ENCODE results near the gene RAD9A. TPM values are rescaled to one million over a fixed set of nuclear protein-coding genes. Genes with fewer than 3 reads are reported as not detected.

Gene RAD9A
- total and polyA plus RNA-seq, 9 of the 15 experiments (the other 6 are each of a cell fraction or from before 2014, with no cell fraction given) = 1.4 to 41.2 (median 16.1) TPM

DNA sequence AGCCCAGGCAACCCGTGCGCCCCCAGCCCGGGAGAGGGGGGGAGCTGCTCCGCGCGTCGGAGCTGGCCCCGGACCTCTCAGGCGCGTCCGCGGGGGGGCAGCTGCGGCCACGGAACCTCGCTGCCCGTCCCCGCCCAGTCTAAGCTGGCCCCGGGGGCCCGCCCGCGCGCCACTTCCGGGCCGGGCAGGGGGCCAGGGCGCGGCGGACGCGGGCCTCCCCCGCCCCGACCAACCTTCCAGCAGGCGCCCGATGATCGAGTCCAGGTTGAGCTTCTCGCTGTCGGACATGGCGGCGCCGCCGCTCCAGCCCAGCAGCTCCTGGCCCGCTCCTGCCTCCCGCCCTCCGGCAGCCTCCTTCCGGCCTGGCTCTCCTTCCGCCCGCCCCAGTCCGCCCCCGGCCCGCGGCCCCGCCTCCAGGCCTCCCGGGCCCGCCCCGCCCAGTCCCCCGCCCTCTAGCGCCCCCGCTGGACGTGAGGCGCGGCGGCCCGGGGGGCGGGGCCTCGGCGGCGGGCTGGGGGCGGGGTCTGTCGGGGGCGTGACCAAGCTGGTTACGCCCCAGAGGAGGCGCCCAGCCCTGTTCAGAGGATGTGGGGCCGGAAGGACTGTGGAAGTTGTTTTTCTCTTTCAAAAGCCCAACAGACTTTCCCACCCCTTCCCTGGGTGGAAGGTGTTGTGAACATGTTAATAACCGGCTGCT lies 9.9 kb downstream of the RAD9A start, which contains the start of gene PPP1CA (continued):
- TF ChIP-seq SIN3A (IDR thresholded peaks at IDR 0.05; ENCODE audit: borderline replicate concordance in 2 of 2, control insufficient read depth in 1 of 2, low read depth in 2 of 2, low read length in 2 of 2) = peak in 1 of 2 experiments; percentile 75; a peak in 1 of 4 replicates
- no peak for TF ChIP-seq RHOXF2B (CRISPR knock-in tag; conservative IDR thresholded peaks at IDR 0.05)
- no peak for TF ChIP-seq CREBBP (IDR thresholded peaks at IDR 0.05; ENCODE audit: low read depth, low read length)
- TF ChIP-seq ZNF24 (IDR thresholded peaks at IDR 0.05) = 0 out of 2 replicates have a peak, but pooled peaks have one; percentile 11
- TF ChIP-seq, protein P1, sequence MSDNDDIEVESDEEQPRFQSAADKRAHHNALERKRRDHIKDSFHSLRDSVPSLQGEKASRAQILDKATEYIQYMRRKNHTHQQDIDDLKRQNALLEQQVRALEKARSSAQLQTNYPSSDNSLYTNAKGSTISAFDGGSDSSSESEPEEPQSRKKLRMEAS (CRISPR knock-in tag; IDR thresholded peaks at IDR 0.05) = no peak
- TF ChIP-seq, protein P2, sequence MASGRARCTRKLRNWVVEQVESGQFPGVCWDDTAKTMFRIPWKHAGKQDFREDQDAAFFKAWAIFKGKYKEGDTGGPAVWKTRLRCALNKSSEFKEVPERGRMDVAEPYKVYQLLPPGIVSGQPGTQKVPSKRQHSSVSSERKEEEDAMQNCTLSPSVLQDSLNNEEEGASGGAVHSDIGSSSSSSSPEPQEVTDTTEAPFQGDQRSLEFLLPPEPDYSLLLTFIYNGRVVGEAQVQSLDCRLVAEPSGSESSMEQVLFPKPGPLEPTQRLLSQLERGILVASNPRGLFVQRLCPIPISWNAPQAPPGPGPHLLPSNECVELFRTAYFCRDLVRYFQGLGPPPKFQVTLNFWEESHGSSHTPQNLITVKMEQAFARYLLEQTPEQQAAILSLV (tag; IDR thresholded peaks at IDR 0.05) = no peak
- no peak for TF ChIP-seq ARID2 (IDR thresholded peaks at IDR 0.05)
- TF ChIP-seq, protein P3, sequence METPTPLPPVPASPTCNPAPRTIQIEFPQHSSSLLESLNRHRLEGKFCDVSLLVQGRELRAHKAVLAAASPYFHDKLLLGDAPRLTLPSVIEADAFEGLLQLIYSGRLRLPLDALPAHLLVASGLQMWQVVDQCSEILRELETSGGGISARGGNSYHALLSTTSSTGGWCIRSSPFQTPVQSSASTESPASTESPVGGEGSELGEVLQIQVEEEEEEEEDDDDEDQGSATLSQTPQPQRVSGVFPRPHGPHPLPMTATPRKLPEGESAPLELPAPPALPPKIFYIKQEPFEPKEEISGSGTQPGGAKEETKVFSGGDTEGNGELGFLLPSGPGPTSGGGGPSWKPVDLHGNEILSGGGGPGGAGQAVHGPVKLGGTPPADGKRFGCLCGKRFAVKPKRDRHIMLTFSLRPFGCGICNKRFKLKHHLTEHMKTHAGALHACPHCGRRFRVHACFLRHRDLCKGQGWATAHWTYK (CRISPR knock-in tag; IDR thresholded peaks at IDR 0.05) = peak; percentile 52; the same call in 1 of the 2 replicates
- no peak for TF ChIP-seq PHB2 (IDR thresholded peaks at IDR 0.05; ENCODE audit: low read depth)
- TF ChIP-seq, protein P4, sequence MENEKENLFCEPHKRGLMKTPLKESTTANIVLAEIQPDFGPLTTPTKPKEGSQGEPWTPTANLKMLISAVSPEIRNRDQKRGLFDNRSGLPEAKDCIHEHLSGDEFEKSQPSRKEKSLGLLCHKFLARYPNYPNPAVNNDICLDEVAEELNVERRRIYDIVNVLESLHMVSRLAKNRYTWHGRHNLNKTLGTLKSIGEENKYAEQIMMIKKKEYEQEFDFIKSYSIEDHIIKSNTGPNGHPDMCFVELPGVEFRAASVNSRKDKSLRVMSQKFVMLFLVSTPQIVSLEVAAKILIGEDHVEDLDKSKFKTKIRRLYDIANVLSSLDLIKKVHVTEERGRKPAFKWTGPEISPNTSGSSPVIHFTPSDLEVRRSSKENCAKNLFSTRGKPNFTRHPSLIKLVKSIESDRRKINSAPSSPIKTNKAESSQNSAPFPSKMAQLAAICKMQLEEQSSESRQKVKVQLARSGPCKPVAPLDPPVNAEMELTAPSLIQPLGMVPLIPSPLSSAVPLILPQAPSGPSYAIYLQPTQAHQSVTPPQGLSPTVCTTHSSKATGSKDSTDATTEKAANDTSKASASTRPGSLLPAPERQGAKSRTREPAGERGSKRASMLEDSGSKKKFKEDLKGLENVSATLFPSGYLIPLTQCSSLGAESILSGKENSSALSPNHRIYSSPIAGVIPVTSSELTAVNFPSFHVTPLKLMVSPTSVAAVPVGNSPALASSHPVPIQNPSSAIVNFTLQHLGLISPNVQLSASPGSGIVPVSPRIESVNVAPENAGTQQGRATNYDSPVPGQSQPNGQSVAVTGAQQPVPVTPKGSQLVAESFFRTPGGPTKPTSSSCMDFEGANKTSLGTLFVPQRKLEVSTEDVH (IDR thresholded peaks at IDR 0.05; ENCODE audit: low read depth, partially characterized antibody) = no peak
- peak; percentile 71 for TF ChIP-seq CTBP1 (IDR thresholded peaks at IDR 0.05; ENCODE audit: borderline replicate concordance)
- TF ChIP-seq KDM1A (IDR thresholded peaks at IDR 0.05) = no peak
- TF ChIP-seq CSDE1 (IDR thresholded peaks at IDR 0.05) = no peak
- no peak for TF ChIP-seq ZC3H11A (IDR thresholded peaks at IDR 0.05; ENCODE audit: low read depth, low read length)
- TF ChIP-seq, protein P5, sequence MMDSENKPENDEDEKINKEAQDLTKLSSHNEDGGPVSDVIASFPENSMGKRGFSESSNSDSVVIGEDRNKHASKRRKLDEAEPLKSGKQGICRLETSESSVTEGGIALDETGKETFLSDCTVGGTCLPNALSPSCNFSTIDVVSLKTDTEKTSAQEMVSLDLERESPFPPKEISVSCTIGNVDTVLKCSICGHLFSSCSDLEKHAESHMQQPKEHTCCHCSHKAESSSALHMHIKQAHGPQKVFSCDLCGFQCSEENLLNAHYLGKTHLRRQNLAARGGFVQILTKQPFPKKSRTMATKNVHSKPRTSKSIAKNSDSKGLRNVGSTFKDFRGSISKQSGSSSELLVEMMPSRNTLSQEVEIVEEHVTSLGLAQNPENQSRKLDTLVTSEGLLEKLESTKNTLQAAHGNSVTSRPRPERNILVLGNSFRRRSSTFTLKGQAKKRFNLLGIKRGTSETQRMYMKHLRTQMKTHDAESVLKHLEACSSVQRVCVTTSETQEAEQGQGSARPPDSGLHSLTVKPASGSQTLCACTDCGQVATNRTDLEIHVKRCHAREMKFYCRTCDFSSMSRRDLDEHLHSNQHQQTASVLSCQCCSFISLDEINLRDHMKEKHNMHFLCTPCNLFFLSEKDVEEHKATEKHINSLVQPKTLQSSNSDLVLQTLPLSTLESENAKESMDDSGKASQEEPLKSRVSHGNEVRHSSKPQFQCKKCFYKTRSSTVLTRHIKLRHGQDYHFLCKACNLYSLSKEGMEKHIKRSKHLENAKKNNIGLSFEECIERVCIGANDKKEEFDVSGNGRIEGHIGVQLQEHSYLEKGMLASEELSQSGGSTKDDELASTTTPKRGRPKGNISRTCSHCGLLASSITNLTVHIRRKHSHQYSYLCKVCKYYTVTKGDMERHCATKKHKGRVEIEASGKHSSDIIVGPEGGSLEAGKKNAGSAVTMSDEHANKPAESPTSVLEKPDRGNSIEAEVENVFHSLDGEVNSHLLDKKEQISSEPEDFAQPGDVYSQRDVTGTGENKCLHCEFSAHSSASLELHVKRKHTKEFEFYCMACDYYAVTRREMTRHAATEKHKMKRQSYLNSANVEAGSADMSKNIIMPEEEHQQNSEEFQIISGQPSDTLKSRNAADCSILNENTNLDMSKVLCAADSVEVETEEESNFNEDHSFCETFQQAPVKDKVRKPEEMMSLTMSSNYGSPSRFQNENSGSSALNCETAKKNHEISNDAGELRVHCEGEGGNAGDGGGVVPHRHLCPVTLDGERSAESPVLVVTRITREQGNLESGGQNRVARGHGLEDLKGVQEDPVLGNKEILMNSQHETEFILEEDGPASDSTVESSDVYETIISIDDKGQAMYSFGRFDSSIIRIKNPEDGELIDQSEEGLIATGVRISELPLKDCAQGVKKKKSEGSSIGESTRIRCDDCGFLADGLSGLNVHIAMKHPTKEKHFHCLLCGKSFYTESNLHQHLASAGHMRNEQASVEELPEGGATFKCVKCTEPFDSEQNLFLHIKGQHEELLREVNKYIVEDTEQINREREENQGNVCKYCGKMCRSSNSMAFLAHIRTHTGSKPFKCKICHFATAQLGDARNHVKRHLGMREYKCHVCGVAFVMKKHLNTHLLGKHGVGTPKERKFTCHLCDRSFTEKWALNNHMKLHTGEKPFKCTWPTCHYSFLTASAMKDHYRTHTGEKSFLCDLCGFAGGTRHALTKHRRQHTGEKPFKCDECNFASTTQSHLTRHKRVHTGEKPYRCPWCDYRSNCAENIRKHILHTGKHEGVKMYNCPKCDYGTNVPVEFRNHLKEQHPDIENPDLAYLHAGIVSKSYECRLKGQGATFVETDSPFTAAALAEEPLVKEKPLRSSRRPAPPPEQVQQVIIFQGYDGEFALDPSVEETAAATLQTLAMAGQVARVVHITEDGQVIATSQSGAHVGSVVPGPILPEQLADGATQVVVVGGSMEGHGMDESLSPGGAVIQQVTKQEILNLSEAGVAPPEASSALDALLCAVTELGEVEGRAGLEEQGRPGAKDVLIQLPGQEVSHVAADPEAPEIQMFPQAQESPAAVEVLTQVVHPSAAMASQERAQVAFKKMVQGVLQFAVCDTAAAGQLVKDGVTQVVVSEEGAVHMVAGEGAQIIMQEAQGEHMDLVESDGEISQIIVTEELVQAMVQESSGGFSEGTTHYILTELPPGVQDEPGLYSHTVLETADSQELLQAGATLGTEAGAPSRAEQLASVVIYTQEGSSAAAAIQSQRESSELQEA (IDR thresholded peaks at IDR 0.05; ENCODE audit: low read depth) = no peak
